HepG2 (cell line): ENCODE results near the gene CYP4B1.

Experiments used
- ADNP ChIP-seq: sonication (generic); formaldehyde crosslinking; IDR thresholded peaks from 2 replicates; pipeline ENCODE4 v1.4.0; 2020; ENCODE audit warnings: missing genetic modification reagents
- KDM2A ChIP-seq: sonication (generic); formaldehyde crosslinking; IDR thresholded peaks from 2 replicates; pipeline ENCODE4 v1.4.0; 2020; ENCODE audit warnings: low read depth, missing genetic modification reagents, borderline replicate concordance
- SP4 ChIP-seq: sonication (generic); formaldehyde crosslinking; IDR thresholded peaks from 2 replicates; pipeline ENCODE4 v1.8.1; 2023; ENCODE audit warnings: mild to moderate bottlenecking, missing genetic modification reagents
- TAF1 ChIP-seq: sonication (generic); formaldehyde crosslinking; IDR thresholded peaks from 2 replicates; pipeline ENCODE4 v1.4.0; 2020; ENCODE audit warnings: missing genetic modification reagents
- TBX3 ChIP-seq: fragments of 450-650 bp; IDR thresholded peaks from 2 replicates; pipeline ENCODE4 v1.6.1; 2017; ENCODE audit warnings: antibody characterized with exemption, mild to moderate bottlenecking, inconsistent platforms, borderline replicate concordance
- ZFY ChIP-seq: sonication (generic); formaldehyde crosslinking; IDR thresholded peaks from 2 replicates; pipeline ENCODE4 v1.4.0; 2020; ENCODE audit warnings: missing genetic modification reagents
- ZNF383 ChIP-seq: sonication (generic); formaldehyde crosslinking; IDR thresholded peaks from 2 replicates; pipeline ENCODE4 v1.4.0; 2020; ENCODE audit warnings: missing genetic modification reagents, mild to moderate bottlenecking, borderline replicate concordance

GRCh38 chr1:46761740-46762139 lies 37.1 kb upstream of the CYP4B1 start:
- no peak for TF ChIP-seq ADNP (CRISPR knock-in tag)
- TF ChIP-seq SP4, result no peak
- no peak for TF ChIP-seq KDM2A
- no peak for TF ChIP-seq ZNF383 (CRISPR knock-in tag)
- TF ChIP-seq TBX3, result no peak
- TF ChIP-seq ZFY (CRISPR knock-in tag), result no peak
- no peak for TF ChIP-seq TAF1 (CRISPR knock-in tag)
